NOMO-1 (cell line): ENCODE results near the gene MYO1A.
"Not testable (repeated sequence)": the region's sequence is repeated elsewhere in the genome, so short reads cannot be mapped to it uniquely, and the experiment has no call there.

Experiments
- DNase-seq, 2 experiments: peaks; one replicate each; lab custom pipeline; 2025; ENCODE audit not compliant: unreplicated experiment in 2 of 2; lab: John Stamatoyannopoulos, UW

Gene MYO1A

DNA sequence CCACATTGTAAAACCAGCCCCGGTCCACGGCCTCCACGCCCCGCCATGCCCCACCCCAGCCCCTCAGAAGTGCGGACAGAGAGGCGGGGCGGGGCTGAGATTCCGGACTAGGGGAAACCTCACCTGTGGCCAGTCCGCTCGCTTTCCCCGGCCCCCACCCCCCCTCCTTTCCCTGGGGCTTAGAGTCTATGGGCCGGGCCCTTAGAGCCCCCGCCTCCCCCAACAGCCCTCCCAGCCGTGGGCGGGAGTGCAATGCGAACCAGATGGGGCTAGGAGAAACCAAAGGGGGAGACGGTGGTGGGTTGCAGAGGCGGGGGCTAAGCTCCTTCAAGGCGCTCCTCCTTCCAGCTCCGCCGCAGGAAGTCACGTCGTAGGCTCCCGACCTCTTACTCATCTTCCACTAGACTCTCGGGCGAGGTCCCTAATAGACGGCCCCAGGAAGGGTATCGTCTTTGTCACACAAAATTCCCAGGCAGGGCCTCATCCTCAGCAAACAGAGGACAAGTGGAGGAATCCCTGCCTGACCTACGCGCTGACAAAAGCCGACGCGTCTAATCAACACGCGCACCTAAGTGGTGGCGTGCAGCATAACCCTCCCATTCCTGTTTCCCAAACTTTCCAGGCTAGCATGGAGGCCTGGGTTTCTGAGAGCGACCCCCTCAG, 37.9 kb upstream of the MYO1A start:
- peak; percentile 41 to 62 for DNase-seq

DNA sequence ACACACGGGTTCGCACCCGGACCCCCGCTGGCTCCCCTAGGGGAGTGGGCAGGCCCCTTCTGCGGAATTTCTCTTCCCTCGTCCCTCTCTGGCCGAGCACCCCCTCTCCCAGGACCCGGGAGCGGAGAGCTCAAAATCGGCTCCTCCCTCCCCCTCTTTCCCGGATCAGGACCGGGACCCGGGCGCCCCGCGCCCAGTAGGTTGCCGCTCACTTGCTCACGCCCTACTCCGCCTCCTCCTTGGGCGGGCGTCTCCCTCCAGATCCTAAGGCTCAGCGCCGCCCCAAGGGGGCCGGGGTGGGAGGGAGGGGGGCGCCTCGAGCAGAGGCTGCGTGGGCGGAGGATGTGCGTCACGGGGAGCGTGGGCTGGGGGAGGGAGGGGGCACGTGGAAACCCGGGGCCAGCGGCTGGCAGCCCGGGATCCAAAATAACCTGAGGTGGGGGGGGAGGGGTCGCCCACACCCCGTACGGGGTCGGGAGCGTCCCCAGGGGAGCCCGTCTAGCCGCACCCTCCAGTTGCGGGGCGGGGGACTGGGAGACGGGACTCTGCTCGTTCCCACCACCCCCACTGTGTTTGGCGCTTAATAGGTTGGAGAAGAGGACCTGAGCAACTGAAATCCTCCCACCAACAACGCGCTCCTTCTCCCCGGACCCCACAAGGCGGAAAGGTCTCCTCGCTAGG, 37.2 kb upstream of the MYO1A start:
- peak; percentile 40 to 50 for DNase-seq

DNA sequence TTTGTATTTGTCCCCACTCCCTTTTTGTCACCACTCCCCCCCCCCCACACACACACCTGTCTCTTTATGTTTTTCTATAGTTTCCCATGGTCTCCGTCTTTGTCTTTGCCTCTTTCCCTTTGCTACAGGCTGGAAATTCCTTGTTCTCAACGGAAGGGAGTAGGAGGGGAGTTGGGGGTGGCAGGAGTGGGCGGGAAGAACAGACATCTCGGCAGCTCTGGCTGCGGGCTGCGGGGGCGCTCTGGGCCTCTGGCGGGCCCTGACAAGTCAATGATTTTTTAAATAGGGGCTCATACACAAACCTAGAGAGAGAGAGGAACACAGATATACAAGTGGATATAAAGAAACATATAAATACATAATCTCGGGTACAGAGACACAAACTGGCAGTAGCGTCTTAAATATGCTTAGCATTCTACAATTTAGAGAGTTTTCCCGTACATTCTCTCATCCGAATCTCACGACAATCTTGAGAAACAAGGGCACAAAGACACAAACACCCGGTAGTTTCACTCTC, 36.6 kb upstream of the MYO1A start:
- DNase-seq, result peak; percentile 20 to 34

DNA sequence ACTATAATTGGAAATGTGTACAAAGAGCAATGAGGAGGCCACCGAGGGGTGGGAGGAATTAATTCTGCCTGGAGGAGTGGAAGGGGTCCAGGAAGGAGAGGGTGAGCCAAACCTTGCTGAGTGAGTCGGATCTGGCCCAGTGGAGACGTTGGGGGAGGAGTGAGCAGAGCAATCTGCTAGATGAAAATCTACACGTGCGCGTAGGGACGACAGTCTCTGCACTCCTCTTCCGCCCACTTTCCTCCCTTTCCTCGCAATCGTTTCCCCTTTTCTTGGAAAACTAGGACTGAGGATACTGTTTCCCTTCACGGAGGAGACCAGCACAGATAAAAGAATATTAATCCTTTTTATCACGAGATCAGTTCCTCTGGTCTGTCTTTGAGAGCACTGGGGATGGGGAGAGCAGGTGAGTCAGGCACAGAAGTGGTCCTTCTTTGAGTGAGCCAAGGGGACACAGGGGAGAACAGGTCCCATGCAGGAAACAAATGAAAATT, 36.1 kb upstream of the MYO1A start:
- no peak for DNase-seq

DNA sequence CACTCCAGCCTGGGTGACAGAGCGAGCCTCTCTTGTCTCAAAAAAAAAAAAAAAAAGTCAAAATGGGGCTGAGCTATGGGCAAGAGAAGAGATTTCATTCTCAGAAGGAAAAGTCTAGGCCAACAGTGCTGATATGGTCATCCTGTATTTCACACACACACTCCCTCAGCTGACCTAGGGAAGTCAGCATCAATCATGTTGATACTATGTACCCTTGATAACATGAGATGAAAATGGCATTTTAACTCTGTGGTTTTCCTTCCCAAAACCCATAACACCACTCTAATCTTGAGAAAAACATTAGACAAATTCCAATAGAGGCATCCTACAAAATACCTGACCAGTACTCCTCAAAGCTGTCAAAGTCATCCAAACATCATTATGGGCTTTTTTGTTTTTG, 30.9 kb upstream of the MYO1A start:
- DNase-seq, result no peak

DNA sequence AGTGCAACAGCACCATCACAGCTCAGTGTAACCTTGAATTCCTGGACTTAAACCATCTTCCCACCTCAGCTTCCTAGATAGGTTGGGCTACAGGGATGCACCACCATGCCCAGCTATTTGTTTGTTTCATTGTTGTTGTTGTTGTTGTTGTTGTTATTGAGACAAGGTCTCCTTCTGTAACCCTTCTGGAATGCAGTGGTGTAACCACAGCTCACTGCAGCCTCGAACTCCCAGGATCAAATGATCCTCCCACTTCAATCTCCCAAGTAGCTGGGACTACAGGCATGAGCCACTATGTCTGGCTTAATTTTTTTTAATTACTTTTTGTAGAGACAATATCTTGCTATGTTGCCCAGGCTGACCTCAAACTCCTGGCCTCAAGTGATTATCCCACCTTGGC, 29.9 kb upstream of the MYO1A start:
- no peak for DNase-seq

DNA sequence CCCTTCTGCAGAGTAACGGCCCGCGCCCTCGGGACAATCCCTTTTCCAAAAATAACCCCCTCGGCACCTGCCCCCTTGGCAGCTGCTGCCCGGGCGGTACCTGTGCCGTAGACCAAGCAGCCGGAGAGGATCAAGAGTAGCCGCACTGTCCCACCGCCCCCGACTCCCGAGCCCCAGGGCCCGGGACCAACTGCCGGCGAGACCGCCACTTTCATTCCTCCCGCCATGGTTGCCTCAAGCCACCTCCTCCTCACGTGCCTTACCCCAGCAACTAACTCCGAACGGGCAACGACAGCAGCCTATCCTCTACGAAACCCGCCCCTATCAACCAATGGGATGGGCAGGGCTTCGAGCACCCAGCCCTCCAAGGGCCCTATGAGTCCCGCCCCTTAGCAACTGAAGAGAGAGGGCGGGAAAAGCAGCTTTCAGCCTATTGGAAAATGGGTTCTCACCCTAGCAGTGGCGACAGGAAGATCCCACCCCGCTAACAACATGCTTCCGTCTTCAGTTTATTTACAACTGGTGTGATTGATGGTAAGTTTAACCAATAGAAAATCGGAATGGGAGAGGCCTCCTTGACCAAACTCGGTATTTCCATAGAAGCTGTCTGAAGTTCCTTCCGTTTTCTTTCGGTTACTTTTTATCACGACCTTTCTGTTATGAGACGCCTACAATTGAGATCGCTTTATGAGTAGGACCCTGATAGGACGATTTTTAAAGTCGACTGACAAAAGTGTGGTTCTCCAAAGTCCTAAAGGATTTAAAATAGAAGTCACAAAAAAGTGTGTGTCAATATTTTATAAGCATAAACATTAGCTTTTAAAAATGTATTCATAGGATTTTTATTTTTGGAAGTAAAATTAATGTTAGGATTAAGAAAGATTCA, 28.8 kb upstream of the MYO1A start, which contains the start of gene NEMP1:
Gene NEMP1 (minus strand): TSS at position 273 of the 886 bp plus-strand sequence. CDS start 46 bp downstream, at position 227.
- peak; percentile 100 for DNase-seq

DNA sequence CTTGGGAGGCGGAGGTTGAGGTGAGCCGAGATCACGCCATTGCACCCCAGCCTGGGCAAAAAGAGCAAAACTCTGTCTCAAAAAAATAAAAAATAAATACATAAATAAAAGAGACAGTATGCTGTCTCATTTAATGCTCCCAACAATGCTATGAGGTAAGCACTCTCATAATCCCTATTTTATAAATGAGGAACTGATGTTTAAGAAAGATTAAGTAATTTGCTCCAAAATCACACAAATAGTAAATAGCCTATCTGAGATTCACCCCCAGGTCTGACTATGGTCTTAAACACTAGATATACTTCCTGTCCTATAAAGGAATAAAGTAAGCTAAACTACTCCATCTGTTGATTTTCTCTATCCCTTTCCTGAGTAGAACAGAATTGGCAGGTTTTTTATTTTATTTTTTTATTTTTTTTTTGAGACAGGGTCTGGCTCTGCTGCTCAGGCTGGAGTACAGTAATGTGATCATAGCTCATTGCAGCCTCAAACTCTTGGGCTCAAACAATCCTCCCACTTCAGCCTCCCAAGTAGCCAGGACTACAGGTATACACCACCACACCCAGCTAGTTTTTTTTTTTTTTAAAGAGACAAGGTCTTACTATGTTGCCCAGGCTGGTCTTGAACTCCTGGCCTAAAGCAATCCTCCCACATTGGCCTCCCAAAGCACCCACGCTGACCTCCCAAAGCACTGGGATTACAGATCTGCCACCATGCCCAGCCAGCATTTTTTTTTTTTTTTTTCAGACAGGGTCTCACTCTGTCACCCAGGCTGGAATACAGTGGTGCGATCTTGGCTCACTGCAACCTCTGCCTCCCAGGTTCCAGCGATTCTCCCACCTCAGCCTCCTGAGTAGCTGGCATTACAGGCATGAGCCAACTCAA, 23.9 kb upstream of the MYO1A start:
- not testable (repeated sequence) for DNase-seq

DNA sequence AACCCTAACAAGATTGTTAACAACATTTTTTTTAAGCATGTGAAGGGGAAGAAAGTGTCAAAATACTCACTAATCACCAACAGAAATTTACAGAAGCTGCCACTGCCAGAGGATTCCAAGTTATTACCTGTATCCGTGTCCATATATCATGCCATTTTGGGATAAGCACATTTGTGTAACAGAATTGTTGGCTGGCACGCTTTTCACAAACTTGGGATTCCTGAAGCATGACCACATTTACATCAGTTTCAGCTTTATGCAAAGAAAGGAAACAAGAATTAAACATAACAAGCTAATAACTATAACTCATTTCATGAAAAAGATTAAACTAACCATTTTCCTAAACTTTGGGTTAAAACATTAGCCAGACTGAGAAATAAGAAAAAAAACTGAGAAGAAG, 22.7 kb upstream of the MYO1A start:
- no peak for DNase-seq

DNA sequence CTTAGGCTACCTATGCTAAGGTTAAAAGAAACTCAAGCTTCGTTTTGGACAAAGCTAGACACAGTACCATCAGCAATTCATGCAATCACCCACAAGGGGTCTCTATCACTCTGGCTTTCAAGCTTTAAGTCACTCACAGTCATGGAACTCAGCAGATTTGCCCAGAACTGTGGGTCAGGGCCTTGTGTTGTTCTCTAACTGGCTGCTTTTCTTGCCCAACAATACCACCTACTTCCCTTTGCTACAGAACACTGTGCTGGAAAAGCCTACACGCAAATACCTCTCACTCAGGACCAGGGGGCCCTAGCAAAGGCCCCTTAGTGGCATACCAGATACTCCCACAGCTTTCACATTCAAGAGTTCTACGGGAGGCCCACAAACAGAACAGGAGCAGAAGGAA, 19.6 kb upstream of the MYO1A start:
- peak; percentile 86 to 93 for DNase-seq

DNA sequence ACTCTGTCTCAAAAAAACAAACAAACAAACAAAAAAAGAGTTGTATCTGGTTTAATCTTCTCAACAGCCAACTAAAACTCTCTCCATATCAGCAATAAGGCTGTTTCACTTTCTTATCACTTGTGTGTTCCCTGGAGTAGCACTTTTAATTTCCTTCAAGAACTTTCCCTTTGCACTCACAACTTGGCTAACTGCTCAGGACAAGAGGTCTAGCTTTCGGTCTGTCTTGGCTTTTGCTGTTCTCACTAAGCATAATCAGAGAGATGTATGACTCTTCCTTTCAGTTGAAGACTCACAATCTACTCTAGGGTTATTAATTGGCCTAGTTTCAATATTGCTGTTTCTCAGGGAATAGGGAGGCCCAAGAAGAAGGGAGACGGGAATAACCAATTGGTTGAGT, 16.3 kb upstream of the MYO1A start:
- DNase-seq, result no peak

DNA sequence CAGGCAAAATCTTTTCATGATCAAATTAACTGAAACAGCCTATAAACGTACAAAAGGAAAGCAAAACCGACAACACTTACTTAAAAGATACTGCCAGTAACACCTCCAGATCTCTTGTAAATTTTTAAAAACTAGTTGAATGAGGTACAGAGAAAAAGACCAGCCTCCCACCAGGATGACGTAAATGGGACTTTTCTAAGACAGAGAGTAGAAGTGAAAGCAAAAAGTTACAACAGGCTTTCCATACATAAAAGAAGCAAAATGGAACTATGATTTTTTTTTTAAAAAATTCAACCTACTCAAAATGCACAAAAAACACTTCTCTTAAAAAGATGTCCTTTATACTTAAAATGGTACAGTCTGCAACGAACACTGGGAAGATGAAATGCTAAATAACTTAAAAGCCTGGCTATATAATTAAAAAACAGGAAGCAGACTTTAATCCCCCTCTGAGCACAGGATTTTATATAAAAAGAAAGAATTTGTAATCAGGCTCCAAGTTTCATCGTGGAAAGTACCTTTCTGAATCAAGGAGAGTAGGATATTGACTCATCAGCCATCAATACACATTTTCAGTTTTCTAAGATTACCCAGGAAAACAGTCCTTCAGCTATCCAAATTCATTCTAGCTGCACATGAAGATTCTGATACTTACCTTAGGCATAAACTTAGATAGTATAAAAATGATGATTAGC, 14.2 kb upstream of the MYO1A start:
- peak; percentile 31 to 68 for DNase-seq

DNA sequence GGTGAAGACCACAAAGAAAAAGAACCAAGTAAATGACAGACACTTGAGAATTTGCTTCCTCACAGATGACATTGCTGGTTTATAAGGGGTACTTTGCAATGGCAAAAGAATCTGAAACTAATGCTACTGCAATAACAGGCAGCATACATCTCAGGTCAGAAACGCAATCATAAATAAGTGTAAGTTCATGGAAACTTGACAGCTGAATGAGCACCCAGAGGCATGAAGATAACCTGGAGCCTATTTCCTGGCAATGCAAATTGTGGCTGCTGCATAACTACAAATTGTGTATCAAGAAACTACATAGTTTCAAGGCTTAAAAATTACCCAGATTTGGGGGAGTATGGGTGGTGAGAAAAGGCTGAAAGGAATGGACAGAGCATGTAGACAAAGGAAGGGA, 8.5 kb upstream of the MYO1A start:
- DNase-seq, result no peak

DNA sequence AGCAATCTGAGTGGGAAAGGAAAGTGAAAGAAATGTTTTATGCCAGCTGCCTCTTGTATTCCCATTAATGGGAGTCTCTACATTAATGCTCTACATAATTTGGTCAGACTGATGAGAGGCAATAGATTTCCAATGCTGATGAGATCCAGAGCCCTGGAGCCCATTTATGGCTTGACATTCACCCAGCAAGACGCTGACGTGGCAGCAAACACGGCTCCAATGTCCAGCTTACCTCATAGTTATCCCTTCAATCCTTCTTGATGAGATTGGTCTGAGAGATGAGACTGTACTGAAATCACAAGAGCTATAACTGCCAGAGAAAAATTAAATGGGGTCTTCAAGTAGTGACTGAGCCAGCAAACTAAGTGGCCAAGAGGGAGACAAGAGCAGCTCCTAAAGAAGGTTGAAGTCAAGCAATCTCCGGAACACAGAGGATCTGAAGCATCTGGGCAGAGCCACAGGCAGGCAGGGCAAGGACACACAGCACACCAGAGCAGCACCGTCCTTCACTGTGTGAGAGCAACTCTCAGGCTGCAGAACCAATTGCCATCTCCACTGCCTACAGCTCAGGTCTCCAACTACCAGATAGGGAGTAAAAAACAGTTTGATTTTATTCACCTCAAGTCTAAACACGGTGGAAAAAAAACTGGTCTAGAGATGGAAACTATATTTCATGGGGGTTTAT, 7.3 kb upstream of the MYO1A start:
- no peak for DNase-seq

DNA sequence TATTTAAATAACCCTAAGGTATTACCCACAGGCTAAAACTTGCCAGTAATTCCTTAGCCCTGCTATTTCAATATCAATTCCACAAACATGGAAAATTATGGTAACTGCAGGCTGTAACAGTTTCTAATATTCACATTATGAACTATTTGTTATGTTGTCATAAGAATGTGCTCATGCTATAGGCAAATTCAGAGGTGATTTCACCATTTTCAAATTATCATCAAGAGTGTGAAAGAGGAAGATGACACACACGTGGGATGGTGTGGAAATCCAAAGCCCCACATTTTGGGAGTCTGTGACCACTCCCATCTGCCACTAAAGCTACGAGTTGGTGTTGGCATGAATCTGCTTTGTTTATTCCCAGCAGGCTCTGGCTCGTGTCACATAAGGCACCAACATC, 5.9 kb upstream of the MYO1A start:
- peak; percentile 53 to 82 for DNase-seq

DNA sequence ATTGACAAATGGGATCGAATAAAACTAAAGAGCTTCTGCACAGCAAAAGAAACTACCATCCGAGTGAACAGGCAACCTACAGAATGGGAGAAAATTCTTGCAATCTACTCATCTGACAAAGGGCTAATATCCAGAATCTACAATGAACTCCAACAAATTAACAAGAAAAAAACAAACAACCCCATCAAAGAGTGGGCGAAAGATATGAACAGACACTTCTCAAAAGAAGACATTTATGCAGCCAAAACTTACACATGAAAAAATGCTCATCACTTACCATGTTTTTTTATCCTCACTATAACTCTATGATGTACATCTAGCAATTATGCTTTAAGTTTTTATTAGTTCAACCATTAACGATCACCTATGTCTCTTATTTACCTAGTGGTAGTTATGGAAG, 4.0 kb upstream of the MYO1A start:
- not testable (repeated sequence) for DNase-seq

DNA sequence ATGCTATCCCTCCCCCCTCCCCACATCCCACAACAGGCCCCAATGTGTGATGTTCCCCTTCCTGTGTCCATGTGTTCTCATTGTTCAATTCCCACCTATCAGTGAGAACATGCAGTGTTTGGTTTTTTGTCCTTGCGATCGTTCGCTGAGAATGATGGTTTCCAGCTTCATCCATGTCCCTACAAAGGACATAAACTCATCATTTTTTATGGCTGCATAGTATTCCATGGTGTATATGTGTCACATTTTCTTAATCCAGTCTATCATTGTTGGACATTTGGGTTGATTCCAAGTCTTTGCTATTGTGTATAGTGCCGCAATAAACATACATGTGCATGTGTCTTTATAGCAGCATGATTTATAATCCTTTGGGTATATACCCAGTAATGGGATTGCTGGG, 3.2 kb upstream of the MYO1A start:
- not testable (repeated sequence) for DNase-seq

DNA sequence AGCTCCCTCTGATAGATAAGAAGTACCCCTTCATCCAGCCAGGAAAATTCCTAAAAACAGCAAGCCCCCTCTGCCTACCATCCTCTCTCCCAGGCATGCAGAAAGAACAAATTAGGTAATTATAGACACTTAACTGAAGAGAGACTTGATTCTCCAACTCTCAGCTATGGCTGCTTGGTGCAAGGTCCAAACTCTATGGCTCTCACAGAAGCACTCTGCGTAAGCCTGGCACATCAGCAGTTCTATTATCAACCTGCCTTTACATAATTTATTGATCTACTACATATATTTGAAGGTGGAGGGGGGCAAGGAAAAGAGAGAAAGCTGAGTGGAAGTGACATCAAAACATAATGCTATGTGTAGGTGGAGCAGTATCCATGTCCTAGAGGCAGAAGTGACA, 1.1 kb upstream of the MYO1A start:
- DNase-seq, result no peak

DNA sequence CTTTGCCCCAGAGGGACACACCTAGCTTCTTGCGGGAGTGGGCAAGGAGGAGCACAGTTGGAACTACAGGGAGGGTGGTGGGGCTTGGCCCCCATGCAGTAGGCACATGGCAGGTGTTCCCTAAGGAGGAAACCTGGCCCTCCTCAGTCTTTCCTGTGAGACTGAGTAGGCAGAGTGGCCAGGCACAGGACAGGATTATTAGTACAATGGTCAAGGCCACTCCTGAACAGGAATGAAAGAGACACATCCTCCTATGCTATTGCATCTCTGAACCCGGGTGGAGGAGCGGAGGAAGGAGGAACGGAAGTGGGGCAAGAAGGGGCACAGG, 846 bp downstream of the MYO1A start:
- no peak for DNase-seq
